ENCODE results near the gene SH2D7.

SH2D7 gene

DNA sequence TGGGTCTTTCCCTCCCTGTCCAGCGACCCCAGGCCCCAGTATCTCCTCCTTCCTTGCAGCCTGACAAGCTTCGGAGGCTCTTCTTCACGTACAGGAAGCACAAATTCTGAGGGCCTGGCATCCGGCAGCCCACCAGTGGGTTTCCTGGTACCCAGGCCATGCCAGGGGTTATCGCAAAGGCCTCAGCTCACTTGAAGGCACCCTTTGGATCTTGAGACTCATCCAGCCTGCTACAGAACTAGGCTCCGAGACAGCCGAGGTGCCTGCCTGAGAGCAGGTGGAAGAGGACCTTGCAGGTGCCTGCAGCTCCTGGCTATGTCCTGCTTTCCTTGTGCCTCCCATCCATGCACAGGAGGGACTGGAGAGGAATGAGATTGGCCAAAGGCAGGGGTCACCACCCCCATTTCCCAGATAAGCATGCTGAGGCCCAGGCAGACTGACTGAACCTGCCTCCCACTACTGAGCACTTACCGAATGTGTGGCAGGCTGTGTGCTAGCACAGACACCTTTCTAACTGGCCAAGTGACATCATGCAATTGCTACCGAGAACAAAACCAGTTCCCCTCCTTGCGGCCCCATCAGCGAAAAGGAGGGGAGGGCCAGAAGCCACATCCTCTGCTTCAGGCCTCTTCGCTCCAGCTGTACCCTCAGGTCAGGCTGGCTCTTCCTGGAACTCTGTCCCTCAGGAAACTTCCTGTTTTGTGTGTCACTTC is 11.2 kb downstream of the SH2D7 start:
- TF ChIP-seq, protein P1, sequence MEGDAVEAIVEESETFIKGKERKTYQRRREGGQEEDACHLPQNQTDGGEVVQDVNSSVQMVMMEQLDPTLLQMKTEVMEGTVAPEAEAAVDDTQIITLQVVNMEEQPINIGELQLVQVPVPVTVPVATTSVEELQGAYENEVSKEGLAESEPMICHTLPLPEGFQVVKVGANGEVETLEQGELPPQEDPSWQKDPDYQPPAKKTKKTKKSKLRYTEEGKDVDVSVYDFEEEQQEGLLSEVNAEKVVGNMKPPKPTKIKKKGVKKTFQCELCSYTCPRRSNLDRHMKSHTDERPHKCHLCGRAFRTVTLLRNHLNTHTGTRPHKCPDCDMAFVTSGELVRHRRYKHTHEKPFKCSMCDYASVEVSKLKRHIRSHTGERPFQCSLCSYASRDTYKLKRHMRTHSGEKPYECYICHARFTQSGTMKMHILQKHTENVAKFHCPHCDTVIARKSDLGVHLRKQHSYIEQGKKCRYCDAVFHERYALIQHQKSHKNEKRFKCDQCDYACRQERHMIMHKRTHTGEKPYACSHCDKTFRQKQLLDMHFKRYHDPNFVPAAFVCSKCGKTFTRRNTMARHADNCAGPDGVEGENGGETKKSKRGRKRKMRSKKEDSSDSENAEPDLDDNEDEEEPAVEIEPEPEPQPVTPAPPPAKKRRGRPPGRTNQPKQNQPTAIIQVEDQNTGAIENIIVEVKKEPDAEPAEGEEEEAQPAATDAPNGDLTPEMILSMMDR (IDR thresholded peaks at IDR 0.05): no peak

DNA sequence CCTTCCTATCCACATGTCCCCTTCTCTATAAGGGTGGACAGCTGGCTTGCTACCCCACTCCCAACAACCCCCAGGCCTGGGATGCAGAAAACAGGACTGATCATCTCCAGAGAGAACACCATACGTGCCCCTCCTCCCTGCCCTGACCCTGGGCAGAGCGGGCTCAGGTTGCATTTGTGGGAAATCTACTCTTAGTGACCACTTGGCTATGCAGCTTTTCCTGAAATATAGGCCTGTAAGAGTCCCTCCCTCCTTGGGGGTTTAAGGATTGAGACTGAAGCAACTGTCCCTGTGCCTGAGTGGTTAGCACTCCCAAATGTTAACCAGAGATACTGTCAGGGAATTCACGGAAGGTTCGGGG is 11.7 kb downstream of the SH2D7 start:
- TF ChIP-seq, protein P1 (IDR thresholded peaks at IDR 0.05): no peak

DNA sequence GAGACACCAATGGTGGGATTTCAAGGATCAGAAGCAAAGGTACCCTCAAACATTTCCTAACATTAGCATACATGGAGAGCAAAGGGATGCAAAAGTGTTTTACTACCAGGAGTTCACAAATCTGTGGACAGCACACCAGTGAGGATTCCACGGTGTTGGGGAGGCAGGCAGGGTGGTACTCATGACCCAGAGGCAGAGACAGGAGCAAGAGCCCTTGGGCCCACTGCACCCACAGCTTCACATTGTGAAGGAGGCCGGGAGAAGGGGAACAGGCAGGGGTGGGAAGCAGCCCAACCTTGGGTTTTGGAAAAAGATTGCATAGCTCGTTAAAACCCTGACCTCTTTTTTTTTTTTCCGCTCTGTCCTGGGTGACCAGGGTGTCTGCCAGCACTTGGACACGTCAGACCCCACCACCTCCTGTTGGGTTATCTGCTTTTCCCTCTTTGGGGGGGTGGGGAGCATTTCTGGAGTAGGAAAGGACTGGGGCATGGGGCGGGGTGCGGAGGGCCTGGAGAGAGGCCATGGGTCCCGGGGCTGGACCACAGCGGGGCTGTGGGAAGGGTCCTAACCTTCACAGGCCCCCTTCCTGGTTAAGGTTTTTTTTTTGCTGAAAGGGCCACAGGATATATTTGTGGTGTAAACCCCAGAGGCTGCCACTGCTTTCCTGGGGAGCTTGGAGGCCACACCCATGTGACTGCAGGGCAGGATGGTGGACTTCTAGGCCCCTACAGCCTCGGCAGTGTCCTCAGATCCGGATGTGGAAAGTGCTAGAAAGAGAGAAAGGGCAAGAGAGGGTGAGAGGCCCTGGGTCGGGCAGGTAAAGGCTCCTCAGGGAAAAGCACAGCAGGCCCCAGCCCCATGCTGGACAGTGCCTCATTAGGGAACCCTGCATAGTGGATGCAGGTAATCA is 12.5 kb downstream of the SH2D7 start:
- TF ChIP-seq, protein P1 (IDR thresholded peaks at IDR 0.05): no peak

DNA sequence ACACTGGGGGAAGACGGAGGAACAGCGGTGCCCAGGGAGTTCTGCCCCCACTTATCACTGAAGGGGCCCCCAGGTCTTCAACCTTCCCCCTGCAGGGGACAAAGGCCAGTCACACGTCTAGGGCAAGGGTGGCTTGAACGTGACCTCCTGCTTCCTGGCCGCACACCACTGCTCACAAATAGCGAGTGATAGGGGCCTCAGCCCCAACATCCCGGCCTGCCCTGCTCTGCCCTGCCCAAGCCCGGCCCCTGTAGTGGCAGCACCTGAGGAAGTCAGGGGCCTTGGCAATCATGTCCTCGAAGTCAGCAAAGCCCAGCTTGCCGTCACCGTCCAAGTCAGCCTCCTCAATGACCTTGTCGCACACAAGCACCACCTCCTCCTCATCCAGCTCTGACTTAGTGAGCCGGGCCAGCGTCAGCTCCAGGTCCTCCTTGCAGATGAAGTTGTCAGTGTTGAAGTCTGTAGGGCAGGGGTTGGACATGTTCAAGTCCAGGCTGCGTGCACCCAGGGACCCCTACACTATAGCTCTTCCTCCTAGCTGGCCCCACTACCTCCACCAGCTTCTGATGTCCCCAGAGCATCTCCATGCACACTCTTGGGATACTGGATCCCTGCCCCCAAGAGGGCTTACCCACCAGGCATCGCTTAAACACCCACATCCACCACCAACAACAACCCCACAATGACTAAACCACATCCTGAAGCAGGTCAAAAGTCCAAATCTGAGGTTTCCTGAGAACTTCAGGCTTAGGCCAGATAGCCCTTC is 13.3 kb downstream of the SH2D7 start:
- TF ChIP-seq, protein P1 (IDR thresholded peaks at IDR 0.05): no peak

DNA sequence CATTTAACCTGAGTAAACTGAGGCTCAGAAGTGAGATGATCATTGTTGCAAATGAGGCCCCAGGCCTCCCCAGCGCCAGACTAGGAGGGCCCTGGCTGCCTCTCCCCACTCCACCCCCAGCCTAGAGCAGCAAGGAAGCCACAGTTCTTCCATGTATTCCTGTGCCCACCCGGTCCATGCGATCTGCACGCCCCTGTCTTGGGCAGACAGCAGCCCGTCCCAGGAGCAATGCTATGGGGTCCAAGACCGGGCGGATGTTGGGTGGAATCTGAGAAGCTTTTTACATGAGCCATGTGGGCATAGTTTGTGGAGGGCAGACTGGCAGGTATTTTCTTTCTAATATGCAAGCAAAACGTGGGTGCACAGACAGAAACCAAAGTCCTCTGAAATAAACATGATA is 15.1 kb downstream of the SH2D7 start:
- TF ChIP-seq, protein P1 (IDR thresholded peaks at IDR 0.05): no peak

DNA sequence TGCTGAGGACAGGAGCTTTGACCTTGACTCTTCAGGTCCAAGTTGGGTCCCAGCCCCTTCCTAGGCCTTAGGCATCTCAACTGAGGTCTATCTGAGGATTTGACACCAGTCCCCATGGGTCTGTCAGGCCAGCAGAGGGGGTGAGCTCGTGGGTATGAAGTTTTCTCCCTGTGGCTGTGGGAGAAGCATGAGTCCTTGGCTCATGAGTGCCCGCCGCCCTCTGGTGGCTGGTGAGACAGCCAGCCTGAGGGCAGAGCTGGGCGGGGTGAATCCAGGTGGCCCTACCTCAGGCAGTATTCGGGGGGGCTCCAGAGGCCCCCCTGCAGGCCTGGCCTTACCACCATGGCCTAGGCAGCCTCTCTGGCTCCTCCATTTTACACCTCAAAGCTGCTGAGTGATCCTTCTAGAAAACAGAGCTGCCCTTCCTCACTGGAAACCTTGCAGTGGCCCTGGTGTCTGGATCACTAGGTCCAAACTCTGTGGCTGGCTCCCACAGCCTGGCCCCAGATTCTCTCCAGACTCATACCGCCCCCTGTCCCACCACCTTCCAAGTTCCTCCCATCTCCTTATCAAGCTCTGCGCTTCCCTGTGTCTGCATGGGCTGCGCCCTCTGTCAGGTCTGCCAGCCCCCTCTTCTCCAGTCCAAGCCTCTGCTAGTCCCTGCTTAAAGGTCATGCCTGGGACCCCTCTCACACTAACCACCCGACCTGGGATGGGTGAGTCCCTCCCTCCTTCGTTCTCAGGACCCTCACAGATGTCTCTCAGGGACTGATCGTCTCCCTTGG is 16.1 kb downstream of the SH2D7 start:
- TF ChIP-seq, protein P1 (IDR thresholded peaks at IDR 0.05): peak; percentile 97

DNA sequence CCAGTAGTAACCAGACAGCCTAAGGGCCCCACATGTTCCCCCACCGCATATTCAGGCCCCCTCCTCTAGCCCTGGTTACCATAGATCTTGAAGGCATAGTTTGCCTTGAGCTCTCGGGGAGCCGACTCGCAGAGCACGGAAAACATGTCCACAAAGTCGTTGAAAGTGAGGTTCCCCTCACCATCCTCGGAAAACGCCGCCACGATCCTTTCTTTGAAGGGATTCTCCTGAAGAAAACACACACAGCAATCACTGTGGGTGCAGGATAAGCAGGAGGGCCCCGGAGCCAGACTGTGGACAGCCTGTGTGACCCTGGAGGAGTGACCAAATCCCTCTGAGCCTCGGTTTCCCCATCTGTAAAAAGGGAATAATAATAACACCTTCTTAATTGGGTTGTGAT is 16.8 kb downstream of the SH2D7 start:
- TF ChIP-seq, protein P1 (IDR thresholded peaks at IDR 0.05): no peak
